Measurements from ENCODE around the gene GP5.

Gene GP5

GRCh38 chr3:194396859-194397756 is 2.0 kb downstream of the GP5 start:
- DNase-seq, result no peak

- DNase-seq, result no peak
Observed at GRCh38 chr3:194396539-194396858, 2.6 kb downstream of the GP5 start.

- no peak for DNase-seq
Observed at GRCh38 chr3:194395778-194396538, 3.1 kb downstream of the GP5 start.

- DNase-seq, result no peak
Observed at GRCh38 chr3:194395212-194395611, 3.9 kb downstream of the GP5 start.

- no peak for DNase-seq
Observed at GRCh38 chr3:194392576-194392975, 6.5 kb downstream of the GP5 start.

GRCh38 chr3:194390835-194391234 is 8.2 kb downstream of the GP5 start:
- no peak for DNase-seq

- DNase-seq, result no peak
Observed at GRCh38 chr3:194389269-194389668, 9.8 kb downstream of the GP5 start.

- DNase-seq, result no peak
Observed at GRCh38 chr3:194387926-194388418, 11.1 kb downstream of the GP5 start.

- no peak for DNase-seq
Observed at GRCh38 chr3:194387276-194387675, 11.8 kb downstream of the GP5 start.

- no peak for DNase-seq
Observed at GRCh38 chr3:194386648-194387047, 12.4 kb downstream of the GP5 start.

- no peak for DNase-seq
Observed at GRCh38 chr3:194386066-194386465, 13.0 kb downstream of the GP5 start.

- no peak for DNase-seq
Observed at GRCh38 chr3:194384569-194385001, 14.5 kb downstream of the GP5 start.

GRCh38 chr3:194384156-194384555 is 14.9 kb downstream of the GP5 start:
- DNase-seq, result no peak

- DNase-seq, result no peak
Observed at GRCh38 chr3:194383276-194383940, 15.7 kb downstream of the GP5 start.

GRCh38 chr3:194382892-194383223 is 16.2 kb downstream of the GP5 start:
- no peak for DNase-seq

- no peak for DNase-seq
Observed at GRCh38 chr3:194382196-194382891, 16.7 kb downstream of the GP5 start.

- no peak for DNase-seq
Observed at GRCh38 chr3:194381460-194381875, 17.6 kb downstream of the GP5 start.

- no peak for DNase-seq
Observed at GRCh38 chr3:194380326-194380725, 18.7 kb downstream of the GP5 start.

GRCh38 chr3:194379651-194380050 is 19.4 kb downstream of the GP5 start:
- DNase-seq, result no peak

- no peak for DNase-seq
Observed at GRCh38 chr3:194379231-194379630, 19.8 kb downstream of the GP5 start.

- DNase-seq, result no peak
Observed at GRCh38 chr3:194377708-194378107, 21.4 kb downstream of the GP5 start.

GRCh38 chr3:194376241-194376560 is 22.9 kb downstream of the GP5 start:
- DNase-seq, result no peak
